HG02642 (cell line): ENCODE measurements around the gene ACYP2.
"Not testable (repeated sequence)": the region's sequence is repeated elsewhere in the genome, so short reads cannot be mapped to it uniquely, and the experiment has no call there.

ENCODE experiments used
- ATAC-seq: cut with Tn5 transposase; IDR thresholded peaks from one replicate; pipeline ENCODE4 v1.9.1; 2021; ENCODE audit warnings: mild to moderate bottlenecking; ENCODE audit not compliant: unreplicated experiment, poor library complexity

Gene ACYP2

GRCh38 chr2:54115284-54116137 lies at the start of gene ACYP2:
Gene ACYP2, plus strand, starts transcription at chr2:54115615.
- ATAC-seq = peak; percentile 89

GRCh38 chr2:54065891-54066290 lies 49.5 kb upstream of the ACYP2 start:
- no peak for ATAC-seq

- no peak for ATAC-seq
Observed at GRCh38 chr2:54067851-54068375, 47.5 kb upstream of the ACYP2 start.

GRCh38 chr2:54072483-54072882 lies 42.9 kb upstream of the ACYP2 start:
- ATAC-seq = not testable (repeated sequence)

GRCh38 chr2:54073796-54074195 lies 41.6 kb upstream of the ACYP2 start:
- peak; percentile 76 for ATAC-seq

- ATAC-seq = no peak
Observed at GRCh38 chr2:54074606-54075341, 40.6 kb upstream of the ACYP2 start.

- ATAC-seq = no peak
Observed at GRCh38 chr2:54076586-54076985, 38.8 kb upstream of the ACYP2 start.

- no peak for ATAC-seq
Observed at GRCh38 chr2:54077088-54077900, 38.1 kb upstream of the ACYP2 start.

- no peak for ATAC-seq
Observed at GRCh38 chr2:54079331-54079730, 36.1 kb upstream of the ACYP2 start.

GRCh38 chr2:54081574-54081973 lies 33.8 kb upstream of the ACYP2 start:
- ATAC-seq = peak; percentile 96

GRCh38 chr2:54083021-54083420 lies 32.4 kb upstream of the ACYP2 start:
- ATAC-seq = no peak

GRCh38 chr2:54083445-54083844 lies 32.0 kb upstream of the ACYP2 start:
- ATAC-seq = no peak

GRCh38 chr2:54084600-54084999 lies 30.8 kb upstream of the ACYP2 start:
- ATAC-seq = no peak

GRCh38 chr2:54085069-54085468 lies 30.3 kb upstream of the ACYP2 start:
- no peak for ATAC-seq

- no peak for ATAC-seq
Observed at GRCh38 chr2:54086157-54086556, 29.3 kb upstream of the ACYP2 start.

GRCh38 chr2:54088191-54088634 lies 27.2 kb upstream of the ACYP2 start:
- no peak for ATAC-seq

- no peak for ATAC-seq
Observed at GRCh38 chr2:54088719-54089118, 26.7 kb upstream of the ACYP2 start.

GRCh38 chr2:54090521-54091117 lies 24.8 kb upstream of the ACYP2 start:
- ATAC-seq = no peak

- peak; percentile 61 for ATAC-seq
Observed at GRCh38 chr2:54092940-54093339, 22.5 kb upstream of the ACYP2 start.

GRCh38 chr2:54095406-54095805 lies 20.0 kb upstream of the ACYP2 start:
- not testable (repeated sequence) for ATAC-seq
